ENCODE results near the gene ZNF778.
A peak's percentile ranks its signal among the peaks of the same experiment; 100 is the strongest.
"Not testable (repeated sequence)": the region's sequence is repeated elsewhere in the genome, so short reads cannot be mapped to it uniquely, and the experiment has no call there.

Gene ZNF778

DNA sequence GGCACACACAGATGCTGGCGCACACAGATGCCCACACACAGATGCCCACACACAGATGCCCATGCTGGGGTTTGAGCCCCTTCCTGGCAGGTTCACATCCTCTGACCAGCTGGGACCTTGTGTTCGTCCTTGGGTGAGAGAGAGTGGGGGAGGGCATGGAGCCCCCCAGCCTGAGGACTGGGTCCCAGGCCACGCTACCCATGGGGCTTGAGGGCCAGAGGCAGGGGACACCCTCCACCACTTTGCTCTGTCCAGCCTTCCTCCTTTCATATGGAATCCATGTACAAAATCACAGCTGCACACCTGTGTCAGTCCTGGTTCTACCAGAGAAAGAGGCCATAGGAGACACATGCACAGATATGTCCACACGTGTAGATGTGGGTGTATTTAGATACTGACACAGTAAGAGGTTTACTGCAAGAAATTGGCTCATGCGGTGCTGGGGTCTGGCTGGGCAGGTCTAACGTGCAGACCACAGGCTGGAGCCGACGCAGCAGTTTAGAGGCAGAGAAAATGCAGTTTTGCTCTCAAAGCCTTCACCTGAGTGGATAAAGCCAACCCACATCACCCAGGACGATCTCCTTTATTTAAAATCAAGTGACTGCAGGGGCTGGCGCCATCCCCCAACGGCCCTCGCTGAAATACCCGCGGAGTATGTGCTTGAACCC lies 28.0 kb upstream of the ZNF778 start:
- Histone ChIP-seq H3K27me3 (ENCODE audit: control insufficient read depth in 5 of 5, insufficient read depth in 4 of 5, low read length in 5 of 5) (peaks cover 7 to 17% (median 12%) of the 10 kb centered on the region in 5 donors), H3K4me3 (ENCODE audit: low read depth in 1 of 5, low read length in 5 of 5) (no peak overlapping the region), H3K9ac (ENCODE audit: low read length in 5 of 5) (no peak overlapping the region), H3K9me3 (ENCODE audit: control insufficient read depth in 5 of 5, low read length in 5 of 5) (no peaks in the 10 kb centered on the region), H3K4me1 (ENCODE audit: control insufficient read depth in 5 of 5, insufficient read depth in 5 of 5, low read length in 5 of 5) (peaks cover 0 to 10% (median 5%) of the 10 kb centered on the region in 5 donors), H3K27ac (ENCODE audit: low read depth, low read length) (no peak overlapping the region), H3K36me3 (ENCODE audit: control insufficient read depth in 5 of 5, insufficient read depth in 5 of 5, low read length in 5 of 5) (no peaks in the 10 kb centered on the region)

DNA sequence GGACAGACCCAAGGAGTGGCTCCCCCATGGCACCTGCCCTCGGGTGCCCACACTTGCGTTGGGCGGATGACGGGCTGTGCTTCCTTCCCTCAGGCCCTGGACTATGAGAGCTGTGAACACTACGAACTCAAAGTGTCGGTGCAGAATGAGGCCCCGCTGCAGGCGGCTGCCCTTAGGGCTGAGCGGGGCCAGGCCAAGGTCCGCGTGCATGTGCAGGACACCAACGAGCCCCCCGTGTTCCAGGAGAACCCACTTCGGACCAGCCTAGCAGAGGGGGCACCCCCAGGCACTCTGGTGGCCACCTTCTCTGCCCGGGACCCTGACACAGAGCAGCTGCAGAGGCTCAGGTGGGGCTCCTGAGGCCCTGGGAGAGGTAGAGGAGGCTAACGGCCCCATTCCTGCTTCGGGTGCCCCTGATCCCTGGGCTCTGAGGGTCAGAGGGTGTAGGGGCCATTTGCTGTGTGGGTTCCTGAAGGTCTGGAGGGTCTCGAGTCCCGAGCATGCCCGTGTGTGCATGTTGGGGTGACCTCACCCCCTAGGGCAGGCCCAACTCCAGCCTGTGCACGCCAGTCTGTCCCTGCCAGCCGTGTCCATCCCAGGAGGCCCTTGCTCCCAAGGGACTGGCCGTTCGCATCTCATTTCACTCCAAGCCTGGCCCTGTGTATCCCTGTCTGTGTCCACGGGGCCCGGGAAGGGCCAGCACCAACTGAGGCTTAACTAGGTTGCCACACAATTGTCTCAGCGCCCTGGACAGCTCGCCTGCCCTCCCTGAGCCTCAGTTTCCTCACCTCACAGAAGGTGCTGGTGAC lies 27.1 kb upstream of the ZNF778 start:
- no peaks in the 10 kb centered on the region for H3K9me3 ChIP-seq (ENCODE audit: control insufficient read depth in 5 of 5, low read length in 5 of 5)
- H3K4me3 ChIP-seq (ENCODE audit: low read depth in 1 of 5, low read length in 5 of 5) = no peak overlapping the region
- peaks cover 0 to 10% (median 5%) of the 10 kb centered on the region in 5 donors for H3K4me1 ChIP-seq (ENCODE audit: control insufficient read depth in 5 of 5, insufficient read depth in 5 of 5, low read length in 5 of 5)
- no peak overlapping the region for H3K9ac ChIP-seq (ENCODE audit: low read length in 5 of 5)
- H3K27me3 ChIP-seq (ENCODE audit: control insufficient read depth in 5 of 5, insufficient read depth in 4 of 5, low read length in 5 of 5) = peaks cover 7 to 15% (median 12%) of the 10 kb centered on the region in 5 donors
- no peaks in the 10 kb centered on the region for H3K36me3 ChIP-seq (ENCODE audit: control insufficient read depth in 5 of 5, insufficient read depth in 5 of 5, low read length in 5 of 5)
- H3K27ac ChIP-seq (ENCODE audit: low read depth, low read length) = no peak overlapping the region

DNA sequence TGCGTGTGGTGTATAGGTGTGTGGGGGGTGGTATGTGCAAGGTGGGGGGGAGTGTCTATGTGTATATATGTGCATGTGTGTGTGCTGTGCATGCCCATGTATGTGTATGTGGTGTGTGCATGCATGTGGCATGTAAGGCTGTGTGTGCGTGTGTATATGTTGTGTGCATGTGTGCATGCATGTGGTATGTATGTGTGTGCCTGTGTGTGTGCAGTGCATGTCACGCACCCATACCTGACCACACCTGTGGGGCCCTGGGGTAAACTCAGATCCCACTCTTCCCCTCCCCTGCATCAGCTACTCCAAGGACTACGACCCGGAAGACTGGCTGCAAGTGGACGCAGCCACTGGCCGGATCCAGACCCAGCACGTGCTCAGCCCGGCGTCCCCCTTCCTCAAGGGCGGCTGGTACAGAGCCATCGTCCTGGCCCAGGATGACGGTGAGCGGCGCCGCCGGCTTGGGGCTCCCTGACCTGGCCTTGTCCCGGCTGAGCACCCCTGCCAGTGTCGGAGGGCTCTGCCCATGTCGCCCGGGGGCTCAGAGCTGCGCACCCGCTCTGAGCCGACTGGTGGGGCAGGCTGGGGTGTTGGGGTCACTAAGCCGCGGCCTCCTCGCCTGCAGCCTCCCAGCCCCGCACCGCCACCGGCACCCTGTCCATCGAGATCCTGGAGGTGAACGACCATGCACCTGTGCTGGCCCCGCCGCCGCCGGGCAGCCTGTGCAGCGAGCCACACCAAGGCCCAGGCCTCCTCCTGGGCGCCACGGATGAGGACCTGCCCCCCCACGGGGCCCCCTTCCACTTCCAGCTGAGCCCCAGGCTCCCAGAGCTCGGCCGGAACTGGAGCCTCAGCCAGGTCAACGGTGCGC lies 26.2 kb upstream of the ZNF778 start:
- H3K36me3 ChIP-seq (ENCODE audit: control insufficient read depth in 5 of 5, insufficient read depth in 5 of 5, low read length in 5 of 5) = no peaks in the 10 kb centered on the region
- peaks cover 7 to 15% (median 12%) of the 10 kb centered on the region in 5 donors for H3K27me3 ChIP-seq (ENCODE audit: control insufficient read depth in 5 of 5, insufficient read depth in 4 of 5, low read length in 5 of 5)
- no peak overlapping the region for H3K27ac ChIP-seq (ENCODE audit: low read depth, low read length)
- no peak overlapping the region for H3K4me3 ChIP-seq (ENCODE audit: low read depth in 1 of 5, low read length in 5 of 5)
- H3K4me1 ChIP-seq (ENCODE audit: control insufficient read depth in 5 of 5, insufficient read depth in 5 of 5, low read length in 5 of 5) = peaks cover 0 to 10% (median 5%) of the 10 kb centered on the region in 5 donors
- H3K9me3 ChIP-seq (ENCODE audit: control insufficient read depth in 5 of 5, low read length in 5 of 5) = no peaks in the 10 kb centered on the region
- H3K9ac ChIP-seq (ENCODE audit: low read length in 5 of 5) = no peak overlapping the region

DNA sequence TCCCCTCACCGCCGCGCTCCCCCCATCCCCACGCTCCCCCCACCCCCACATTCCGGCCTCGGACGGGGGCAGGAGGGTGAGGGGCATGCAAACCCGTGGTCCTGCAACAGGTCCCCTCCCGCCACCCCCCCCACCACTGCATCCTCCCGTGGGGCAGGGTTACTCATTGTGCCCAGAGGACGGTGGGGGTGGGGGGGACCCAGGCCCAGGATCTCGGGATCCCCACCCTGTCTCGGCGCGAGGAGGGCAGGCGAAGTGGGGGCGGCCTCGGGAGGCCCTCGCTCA lies 25.7 kb upstream of the ZNF778 start:
- H3K4me1 ChIP-seq (ENCODE audit: control insufficient read depth in 5 of 5, insufficient read depth in 5 of 5, low read length in 5 of 5) = peaks cover 0 to 10% (median 5%) of the 10 kb centered on the region in 5 donors
- no peaks in the 10 kb centered on the region for H3K9me3 ChIP-seq (ENCODE audit: control insufficient read depth in 5 of 5, low read length in 5 of 5)
- H3K36me3 ChIP-seq (ENCODE audit: control insufficient read depth in 5 of 5, insufficient read depth in 5 of 5, low read length in 5 of 5) = no peaks in the 10 kb centered on the region
- peaks cover 7 to 15% (median 12%) of the 10 kb centered on the region in 5 donors for H3K27me3 ChIP-seq (ENCODE audit: control insufficient read depth in 5 of 5, insufficient read depth in 4 of 5, low read length in 5 of 5)
- no peak overlapping the region for H3K27ac ChIP-seq (ENCODE audit: low read depth, low read length)
- H3K4me3 ChIP-seq (ENCODE audit: low read depth in 1 of 5, low read length in 5 of 5) = peak overlapping the region in 3 of 5 donors; percentile 52 to 66 (median 62)
- H3K9ac ChIP-seq (ENCODE audit: low read length in 5 of 5) = no peak overlapping the region

DNA sequence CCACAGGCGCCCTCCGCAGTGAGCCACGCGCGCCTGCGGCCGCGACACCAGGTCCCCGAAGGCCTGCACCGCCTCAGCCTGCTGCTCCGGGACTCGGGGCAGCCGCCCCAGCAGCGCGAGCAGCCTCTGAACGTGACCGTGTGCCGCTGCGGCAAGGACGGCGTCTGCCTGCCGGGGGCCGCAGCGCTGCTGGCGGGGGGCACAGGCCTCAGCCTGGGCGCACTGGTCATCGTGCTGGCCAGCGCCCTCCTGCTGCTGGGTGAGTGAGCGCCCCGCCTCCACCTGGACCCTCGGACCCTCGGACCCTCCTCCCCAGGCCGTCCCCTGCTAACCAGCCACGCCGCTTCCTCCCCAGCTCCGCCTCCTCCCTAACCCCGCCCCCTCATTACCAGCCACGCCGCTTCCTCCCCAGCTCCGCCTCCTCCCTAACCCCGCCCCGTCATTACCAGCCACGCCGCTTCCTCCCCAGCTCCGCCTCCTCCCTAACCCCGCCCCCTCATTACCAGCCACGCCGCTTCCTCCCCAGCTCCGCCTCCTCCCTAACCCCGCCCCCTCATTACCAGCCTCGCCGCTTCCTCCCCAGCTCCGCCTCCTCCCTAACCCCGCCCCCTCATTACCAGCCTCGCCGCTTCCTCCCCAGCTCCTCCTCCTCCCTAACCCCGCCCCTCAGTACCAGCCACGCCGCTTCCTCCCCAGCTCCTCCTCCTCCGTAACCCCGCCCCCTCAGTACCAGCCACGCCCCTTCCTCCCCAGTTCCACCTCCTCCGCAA lies 25.1 kb upstream of the ZNF778 start:
- not testable (repeated sequence) for H3K9me3 ChIP-seq (ENCODE audit: control insufficient read depth in 5 of 5, low read length in 5 of 5); H3K27ac ChIP-seq (ENCODE audit: low read depth, low read length); H3K36me3 ChIP-seq (ENCODE audit: control insufficient read depth in 5 of 5, insufficient read depth in 5 of 5, low read length in 5 of 5)
- Histone ChIP-seq H3K9ac (ENCODE audit: low read length in 5 of 5) (peak overlapping the region in 1 of 5 donors; percentile 56), H3K4me3 (ENCODE audit: low read depth in 1 of 5, low read length in 5 of 5) (peak overlapping the region in 3 of 5 donors; percentile 52 to 66 (median 62)), H3K4me1 (ENCODE audit: control insufficient read depth in 5 of 5, insufficient read depth in 5 of 5, low read length in 5 of 5) (peaks cover 0 to 10% (median 5%) of the 10 kb centered on the region in 5 donors), H3K27me3 (ENCODE audit: control insufficient read depth in 5 of 5, insufficient read depth in 4 of 5, low read length in 5 of 5) (peaks cover 7 to 17% (median 12%) of the 10 kb centered on the region in 5 donors)

DNA sequence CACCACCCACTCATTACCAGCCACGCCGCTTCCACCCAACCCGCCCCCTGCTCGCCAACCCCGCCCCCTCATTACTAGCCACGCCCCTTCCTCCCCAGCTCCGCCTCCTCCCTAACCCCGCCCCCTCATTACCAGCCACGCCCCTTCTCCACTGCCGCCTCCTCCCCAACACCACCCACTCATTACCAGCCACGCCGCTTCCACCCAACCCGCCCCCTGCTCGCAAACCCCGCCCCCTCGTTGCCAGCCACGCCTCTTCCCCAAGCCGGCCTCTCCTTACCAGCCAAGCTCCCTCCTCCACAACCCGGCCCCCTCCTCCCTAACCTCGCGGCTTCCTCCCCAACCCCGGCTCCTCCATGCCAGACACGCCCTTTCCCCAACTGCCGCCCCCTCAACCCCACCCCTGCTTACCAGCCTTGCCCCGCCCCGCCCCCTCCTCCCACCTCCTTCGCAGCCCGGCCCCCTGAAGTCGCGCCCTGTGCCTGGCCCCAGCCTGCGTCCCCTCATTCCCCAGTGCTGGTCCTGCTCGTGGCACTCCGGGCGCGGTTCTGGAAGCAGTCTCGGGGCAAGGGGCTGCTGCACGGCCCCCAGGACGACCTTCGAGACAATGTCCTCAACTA lies 24.4 kb upstream of the ZNF778 start:
- Histone ChIP-seq H3K36me3 (ENCODE audit: control insufficient read depth in 5 of 5, insufficient read depth in 5 of 5, low read length in 5 of 5) (no peaks in the 10 kb centered on the region), H3K27me3 (ENCODE audit: control insufficient read depth in 5 of 5, insufficient read depth in 4 of 5, low read length in 5 of 5) (peaks cover 11 to 24% (median 17%) of the 10 kb centered on the region in 5 donors), H3K4me3 (ENCODE audit: low read depth in 1 of 5, low read length in 5 of 5) (no peak overlapping the region), H3K9me3 (ENCODE audit: control insufficient read depth in 5 of 5, low read length in 5 of 5) (no peaks in the 10 kb centered on the region), H3K9ac (ENCODE audit: low read length in 5 of 5) (no peak overlapping the region), H3K4me1 (ENCODE audit: control insufficient read depth in 5 of 5, insufficient read depth in 5 of 5, low read length in 5 of 5) (peaks cover 0 to 10% (median 5%) of the 10 kb centered on the region in 5 donors), H3K27ac (ENCODE audit: low read depth, low read length) (no peak overlapping the region)

DNA sequence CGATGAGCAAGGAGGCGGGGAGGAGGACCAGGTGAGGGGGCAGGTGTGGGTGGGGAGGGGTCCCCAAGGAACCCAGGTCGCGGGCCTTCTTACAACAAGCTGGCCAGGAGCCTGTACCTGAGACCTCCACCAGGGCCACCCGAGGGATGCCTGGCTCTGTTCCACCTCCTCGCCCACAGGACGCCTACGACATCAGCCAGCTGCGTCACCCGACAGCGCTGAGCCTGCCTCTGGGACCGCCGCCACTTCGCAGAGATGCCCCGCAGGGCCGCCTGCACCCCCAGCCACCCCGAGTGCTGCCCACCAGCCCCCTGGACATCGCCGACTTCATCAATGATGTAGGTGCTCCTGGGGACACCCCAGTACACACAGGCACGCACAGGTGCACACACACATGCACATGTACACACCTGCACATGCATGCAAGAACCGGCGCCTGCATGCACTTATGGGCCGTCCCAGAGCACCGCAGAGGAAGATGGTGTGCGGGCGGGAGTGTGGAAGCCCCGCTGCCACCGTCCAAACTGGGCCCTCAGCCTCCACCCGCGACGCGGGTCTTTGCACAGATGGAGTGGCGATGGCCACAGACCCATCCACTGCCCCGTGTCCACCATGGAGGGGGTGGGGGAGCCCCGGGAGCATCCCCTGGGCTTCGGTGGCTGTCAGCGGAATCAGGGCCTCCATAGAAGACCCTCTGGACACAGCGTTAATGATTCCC lies 23.8 kb upstream of the ZNF778 start:
- no peak overlapping the region for H3K27ac ChIP-seq (ENCODE audit: low read depth, low read length)
- H3K9ac ChIP-seq (ENCODE audit: low read length in 5 of 5) = no peak overlapping the region
- H3K36me3 ChIP-seq (ENCODE audit: control insufficient read depth in 5 of 5, insufficient read depth in 5 of 5, low read length in 5 of 5) = no peaks in the 10 kb centered on the region
- H3K9me3 ChIP-seq (ENCODE audit: control insufficient read depth in 5 of 5, low read length in 5 of 5) = no peaks in the 10 kb centered on the region
- H3K27me3 ChIP-seq (ENCODE audit: control insufficient read depth in 5 of 5, insufficient read depth in 4 of 5, low read length in 5 of 5) = peaks cover 15 to 30% (median 20%) of the 10 kb centered on the region in 5 donors
- peaks cover 0 to 10% (median 5%) of the 10 kb centered on the region in 5 donors for H3K4me1 ChIP-seq (ENCODE audit: control insufficient read depth in 5 of 5, insufficient read depth in 5 of 5, low read length in 5 of 5)
- H3K4me3 ChIP-seq (ENCODE audit: low read depth in 1 of 5, low read length in 5 of 5) = no peak overlapping the region

DNA sequence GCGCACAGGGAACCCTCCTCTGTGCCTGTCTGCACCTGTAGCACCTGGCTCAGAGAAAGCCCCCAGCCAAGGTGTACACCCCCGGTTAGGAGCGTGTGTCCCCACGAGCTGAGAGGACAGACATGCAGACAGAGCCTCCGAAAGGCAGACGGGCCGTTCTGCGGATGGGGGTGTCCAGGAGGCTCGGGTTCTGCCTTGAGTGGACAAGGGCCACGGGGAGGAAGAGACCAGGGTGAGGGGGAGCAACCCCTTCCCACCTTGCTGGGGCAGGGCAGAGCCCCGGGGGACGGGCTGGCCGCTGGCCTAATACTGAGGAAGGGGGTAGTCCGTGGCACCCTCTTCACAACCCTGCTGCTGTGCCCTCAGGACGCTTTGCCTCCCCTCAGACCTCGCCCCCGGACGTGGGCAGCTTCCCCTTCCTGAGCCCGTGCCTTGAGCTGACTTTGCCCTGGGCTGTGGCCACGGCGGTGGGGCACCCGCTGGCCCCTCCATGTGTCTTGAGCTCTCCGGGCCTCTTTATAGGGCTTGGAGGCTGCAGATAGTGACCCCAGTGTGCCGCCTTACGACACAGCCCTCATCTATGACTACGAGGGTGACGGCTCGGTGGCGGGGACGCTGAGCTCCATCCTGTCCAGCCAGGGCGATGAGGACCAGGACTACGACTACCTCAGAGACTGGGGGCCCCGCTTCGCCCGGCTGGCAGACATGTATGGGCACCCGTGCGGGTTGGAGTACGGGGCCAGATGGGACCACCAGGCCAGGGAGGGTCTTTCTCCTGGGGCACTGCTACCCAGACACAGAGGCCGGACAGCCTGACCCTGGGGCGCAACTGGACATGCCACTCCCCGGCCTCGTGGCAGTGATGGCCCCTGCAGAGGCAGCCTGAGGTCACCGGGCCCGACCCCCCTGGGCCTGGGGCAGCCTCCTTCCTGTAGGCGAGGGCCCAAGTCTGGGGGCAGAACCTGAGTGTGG lies 22.9 kb upstream of the ZNF778 start:
- no peak overlapping the region for H3K9ac ChIP-seq (ENCODE audit: low read length in 5 of 5)
- no peaks in the 10 kb centered on the region for H3K9me3 ChIP-seq (ENCODE audit: control insufficient read depth in 5 of 5, low read length in 5 of 5)
- H3K36me3 ChIP-seq (ENCODE audit: control insufficient read depth in 5 of 5, insufficient read depth in 5 of 5, low read length in 5 of 5) = no peaks in the 10 kb centered on the region
- peaks cover 20 to 39% (median 29%) of the 10 kb centered on the region in 5 donors for H3K27me3 ChIP-seq (ENCODE audit: control insufficient read depth in 5 of 5, insufficient read depth in 4 of 5, low read length in 5 of 5)
- no peak overlapping the region for H3K4me3 ChIP-seq (ENCODE audit: low read depth in 1 of 5, low read length in 5 of 5)
- H3K27ac ChIP-seq (ENCODE audit: low read depth, low read length) = no peak overlapping the region
- H3K4me1 ChIP-seq (ENCODE audit: control insufficient read depth in 5 of 5, insufficient read depth in 5 of 5, low read length in 5 of 5) = peaks cover 0 to 10% (median 5%) of the 10 kb centered on the region in 5 donors
